ENCODE data around the gene UBXN10.

UBXN10 gene

GRCh38 chr1:20233866-20234265 lies 48.0 kb downstream of the UBXN10 start:
- no peak for DNase-seq (ENCODE audit: low read depth)
- TF ChIP-seq, protein P1, sequence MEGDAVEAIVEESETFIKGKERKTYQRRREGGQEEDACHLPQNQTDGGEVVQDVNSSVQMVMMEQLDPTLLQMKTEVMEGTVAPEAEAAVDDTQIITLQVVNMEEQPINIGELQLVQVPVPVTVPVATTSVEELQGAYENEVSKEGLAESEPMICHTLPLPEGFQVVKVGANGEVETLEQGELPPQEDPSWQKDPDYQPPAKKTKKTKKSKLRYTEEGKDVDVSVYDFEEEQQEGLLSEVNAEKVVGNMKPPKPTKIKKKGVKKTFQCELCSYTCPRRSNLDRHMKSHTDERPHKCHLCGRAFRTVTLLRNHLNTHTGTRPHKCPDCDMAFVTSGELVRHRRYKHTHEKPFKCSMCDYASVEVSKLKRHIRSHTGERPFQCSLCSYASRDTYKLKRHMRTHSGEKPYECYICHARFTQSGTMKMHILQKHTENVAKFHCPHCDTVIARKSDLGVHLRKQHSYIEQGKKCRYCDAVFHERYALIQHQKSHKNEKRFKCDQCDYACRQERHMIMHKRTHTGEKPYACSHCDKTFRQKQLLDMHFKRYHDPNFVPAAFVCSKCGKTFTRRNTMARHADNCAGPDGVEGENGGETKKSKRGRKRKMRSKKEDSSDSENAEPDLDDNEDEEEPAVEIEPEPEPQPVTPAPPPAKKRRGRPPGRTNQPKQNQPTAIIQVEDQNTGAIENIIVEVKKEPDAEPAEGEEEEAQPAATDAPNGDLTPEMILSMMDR (IDR thresholded peaks at IDR 0.05; ENCODE audit: insufficient read depth, low read depth, low read length, missing control alignments): no peak
- H3K4me3 ChIP-seq (ENCODE audit: low read depth, low read length): no peak overlapping the region

DNA sequence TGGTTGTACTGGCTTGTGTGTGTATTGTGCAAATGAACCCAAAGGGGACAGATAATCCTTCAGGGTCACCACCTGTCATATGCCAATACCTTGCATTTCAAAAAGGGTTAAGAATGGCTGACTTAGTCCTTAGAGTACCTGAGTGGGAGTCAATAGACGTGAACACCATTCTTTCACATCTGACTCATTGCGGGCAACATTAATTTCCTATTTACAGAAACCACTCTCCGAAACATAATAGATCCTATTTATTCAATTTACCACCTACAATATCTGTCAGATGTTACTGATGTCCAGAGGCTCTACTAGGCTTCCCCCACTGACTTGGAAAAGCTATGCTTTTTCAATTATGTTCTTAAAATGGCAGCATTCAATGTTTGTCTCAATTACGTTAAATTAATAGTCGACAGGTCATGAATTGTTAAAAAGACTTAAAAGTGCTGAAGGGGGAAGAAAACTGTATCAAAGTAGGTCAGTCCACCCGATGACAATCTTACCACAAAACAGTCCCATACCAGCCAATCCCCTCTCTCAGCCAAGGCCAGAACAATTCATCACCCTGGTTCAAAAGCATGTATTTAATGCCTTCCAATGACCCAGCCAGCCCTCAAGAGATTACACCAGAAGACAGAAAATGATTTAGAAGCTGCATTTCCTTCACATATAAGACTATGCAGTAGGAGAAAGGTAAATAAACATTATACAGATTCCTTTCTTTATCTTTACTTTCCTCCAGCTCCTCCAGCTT lies 49.1 kb downstream of the UBXN10 start:
- no peak overlapping the region for H3K4me3 ChIP-seq (ENCODE audit: low read depth, low read length)
- DNase-seq (ENCODE audit: low read depth): no peak

DNA sequence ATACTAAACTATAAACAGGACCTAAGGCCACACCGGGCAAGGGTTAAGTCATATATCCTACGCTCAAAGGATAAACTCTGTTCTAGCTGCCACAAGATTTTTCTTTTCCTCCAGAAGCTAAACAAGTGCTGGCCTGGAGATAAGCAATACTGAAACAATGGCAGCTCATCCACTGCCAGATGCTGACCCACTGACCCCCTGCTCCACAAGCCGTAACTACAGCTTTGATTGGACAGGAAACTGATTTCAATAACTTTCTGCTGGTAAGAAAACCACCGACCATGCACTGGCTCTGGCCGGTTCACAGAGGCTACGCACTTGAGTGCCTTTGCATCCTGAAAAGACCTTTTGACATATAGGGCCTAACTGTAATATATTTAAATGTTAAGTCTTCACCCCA lies 51.8 kb downstream of the UBXN10 start:
- peak; percentile 54 for DNase-seq (ENCODE audit: low read depth)
- no peak overlapping the region for H3K4me3 ChIP-seq (ENCODE audit: low read depth, low read length)
- TF ChIP-seq, protein P1 (IDR thresholded peaks at IDR 0.05; ENCODE audit: insufficient read depth, low read depth, low read length, missing control alignments): no peak

More for the DNA sequence above, 49.1 kb downstream of the UBXN10 start:
- TF ChIP-seq, protein P1 (IDR thresholded peaks at IDR 0.05; ENCODE audit: insufficient read depth, low read depth, low read length, missing control alignments): no peak

DNA sequence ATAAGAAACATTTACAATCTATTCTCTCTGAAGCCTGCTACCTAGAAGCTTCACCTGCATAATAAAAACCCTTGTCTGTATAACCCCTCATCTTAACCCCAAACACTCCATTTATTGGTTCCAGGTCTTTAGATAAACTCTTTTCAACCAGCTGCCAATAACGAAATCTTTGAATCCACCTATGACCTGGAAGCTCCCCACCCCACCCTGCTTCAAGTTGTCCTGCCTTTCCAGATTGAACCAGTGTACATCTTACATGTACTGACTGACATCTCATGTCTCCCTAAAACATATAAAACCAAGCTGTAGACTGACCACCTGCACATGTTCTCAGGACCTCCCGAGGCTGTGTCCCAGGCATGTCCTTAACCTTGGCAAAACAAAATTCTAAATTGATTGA lies 54.1 kb downstream of the UBXN10 start:
- TF ChIP-seq, protein P1 (IDR thresholded peaks at IDR 0.05; ENCODE audit: insufficient read depth, low read depth, low read length, missing control alignments): no peak
- no peak for DNase-seq (ENCODE audit: low read depth)
- H3K4me3 ChIP-seq (ENCODE audit: low read depth, low read length): no peak overlapping the region

DNA sequence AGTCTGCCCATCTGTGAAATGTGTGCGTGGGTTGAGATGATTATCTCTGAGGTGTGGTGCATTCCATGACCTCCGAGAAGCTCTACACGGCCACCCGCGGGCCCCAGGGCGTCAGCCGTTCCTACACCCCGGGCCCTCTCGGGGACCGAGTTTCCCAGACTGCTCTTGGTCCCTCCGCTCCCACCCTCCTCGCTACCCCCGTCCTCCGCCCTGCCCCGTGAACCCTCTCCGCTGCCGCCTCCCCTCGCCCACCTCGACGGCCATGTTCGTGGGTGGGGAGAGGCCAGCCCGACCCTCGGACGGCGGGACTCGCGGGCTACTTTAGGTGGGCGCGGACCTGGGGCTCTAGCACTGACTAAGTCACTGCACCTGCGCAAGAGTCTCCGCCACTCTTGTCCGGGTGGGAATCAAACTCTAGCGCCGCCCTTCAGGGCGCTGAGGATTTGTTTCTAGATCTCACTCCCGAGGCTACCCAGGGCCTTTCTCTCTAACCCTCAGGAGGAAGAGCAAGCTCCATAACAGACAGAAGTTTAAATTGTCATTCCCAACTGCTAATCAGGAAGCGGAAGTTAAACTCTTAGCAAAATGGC lies 57.1 kb downstream of the UBXN10 start:
- no peak overlapping the region for H3K4me3 ChIP-seq (ENCODE audit: low read depth, low read length)
- TF ChIP-seq, protein P1 (IDR thresholded peaks at IDR 0.05; ENCODE audit: insufficient read depth, low read depth, low read length, missing control alignments): no peak
- no peak for DNase-seq (ENCODE audit: low read depth)
